ENCODE data around the gene EEPD1.

EEPD1 gene

GRCh38 chr7:36157527-36158320, 4.7 kb downstream of the EEPD1 start:
- DNase-seq = no peak

- no peak for DNase-seq
Measured at GRCh38 chr7:36158321-36158605, 5.2 kb downstream of the EEPD1 start.

- DNase-seq = no peak
Measured at GRCh38 chr7:36159618-36160017, 6.6 kb downstream of the EEPD1 start.

GRCh38 chr7:36160313-36160712, 7.3 kb downstream of the EEPD1 start:
- no peak for DNase-seq

GRCh38 chr7:36161996-36162395, 8.9 kb downstream of the EEPD1 start:
- DNase-seq = no peak

- no peak for DNase-seq
Measured at GRCh38 chr7:36165059-36165458, 12.0 kb downstream of the EEPD1 start.

- DNase-seq = no peak
Measured at GRCh38 chr7:36165802-36166201, 12.7 kb downstream of the EEPD1 start.

- DNase-seq = no peak
Measured at GRCh38 chr7:36167403-36168050, 14.5 kb downstream of the EEPD1 start.

- DNase-seq = no peak
Measured at GRCh38 chr7:36171503-36171902, 18.4 kb downstream of the EEPD1 start.

GRCh38 chr7:36175886-36176285, 22.8 kb downstream of the EEPD1 start:
- DNase-seq = no peak

- no peak for DNase-seq
Measured at GRCh38 chr7:36176697-36177096, 23.6 kb downstream of the EEPD1 start.

GRCh38 chr7:36180121-36180520, 27.1 kb downstream of the EEPD1 start:
- DNase-seq = no peak

- no peak for DNase-seq
Measured at GRCh38 chr7:36181668-36182067, 28.6 kb downstream of the EEPD1 start.

GRCh38 chr7:36182854-36183604, 30.0 kb downstream of the EEPD1 start:
- DNase-seq = no peak

GRCh38 chr7:36185092-36185491, 32.0 kb downstream of the EEPD1 start:
- DNase-seq = no peak

GRCh38 chr7:36185756-36186155, 32.7 kb downstream of the EEPD1 start:
- no peak for DNase-seq

GRCh38 chr7:36186359-36187121, 33.5 kb downstream of the EEPD1 start:
- no peak for DNase-seq

GRCh38 chr7:36188266-36188665, 35.2 kb downstream of the EEPD1 start:
- DNase-seq = no peak

GRCh38 chr7:36188906-36189305, 35.9 kb downstream of the EEPD1 start:
- no peak for DNase-seq

GRCh38 chr7:36190447-36191291, 37.6 kb downstream of the EEPD1 start:
- no peak for DNase-seq

- DNase-seq = no peak
Measured at GRCh38 chr7:36191292-36191920, 38.4 kb downstream of the EEPD1 start.

All from NCI-H1048 (cell line).